Measurements from ENCODE around the gene POLR2L.

Gene POLR2L

GRCh38 chr11:799641-800316 is 42.5 kb downstream of the POLR2L start:
- Histone ChIP-seq H3K79me2 (ENCODE audit: insufficient read depth, low read length) (peaks cover 15% of the 10 kb centered on the region; the same call in 1 of the 2 replicates), H3F3A (ENCODE audit: insufficient read depth) (peaks cover 4% of the 10 kb centered on the region; the same call in 1 of the 2 replicates), H3K9me3 (ENCODE audit: insufficient read depth, low read length) (no peaks in the 10 kb centered on the region), H3K9me2 (replicated peaks; ENCODE audit: insufficient read depth, low read length) (no peaks in the 10 kb centered on the region), H3K4me2 (ENCODE audit: low read depth, low read length, poor library complexity, severe bottlenecking) (no peak overlapping the region), H3K36me3 (ENCODE audit: low read length) (no peaks in the 10 kb centered on the region), H2AFZ (ENCODE audit: low read depth, low read length, severe bottlenecking) (no peak overlapping the region), H3K9ac (ENCODE audit: low read length) (no peak overlapping the region), H3K4me3 (ENCODE audit: insufficient read depth, low read length, poor library complexity, severe bottlenecking) (no peak overlapping the region), H3K27ac (ENCODE audit: low read depth, low read length) (no peak overlapping the region), H3K27me3 (ENCODE audit: low read length) (no peaks in the 10 kb centered on the region), H4K20me1 (ENCODE audit: low read depth, low read length) (peaks cover 2% of the 10 kb centered on the region; the same call in 1 of the 2 replicates)
- TF ChIP-seq CTCF (IDR thresholded peaks at IDR 0.05; ENCODE audit: insufficient read depth, low read length, poor library complexity, severe bottlenecking) (no peak), EZH2phosphoT487 (conservative IDR thresholded peaks at IDR 0.05; ENCODE audit: low read length) (no peak)

- peak within 1 kb of the TSS; percentile 46 for H2AFZ ChIP-seq (ENCODE audit: low read depth, low read length, severe bottlenecking)
- peak within 1 kb of the TSS; percentile 80 for H3K4me2 ChIP-seq (ENCODE audit: low read depth, low read length, poor library complexity, severe bottlenecking)
These were observed 44.1 kb downstream of the POLR2L start, which contains the start of gene SLC25A22 for GRCh38 chr11:798093-798713. SLC25A22 (minus strand) TSS chr11:798281; CDS start chr11:795006, 3,275 bp downstream.

More at GRCh38 chr11:798093-798713, 44.1 kb downstream of the POLR2L start, which contains the start of gene SLC25A22:
- peak within 1 kb of the TSS; percentile 86 for H3K27ac ChIP-seq (ENCODE audit: low read depth, low read length)
- H4K20me1 ChIP-seq (ENCODE audit: low read depth, low read length): peaks cover 2% of the 10 kb centered on the region; the same call in 1 of the 2 replicates
- H3K27me3 ChIP-seq (ENCODE audit: low read length): no peaks in the 10 kb centered on the region
- H3K79me2 ChIP-seq (ENCODE audit: insufficient read depth, low read length): peaks cover 15% of the 10 kb centered on the region; the same call in 1 of the 2 replicates
- H3K9me2 ChIP-seq (replicated peaks; ENCODE audit: insufficient read depth, low read length): no peaks in the 10 kb centered on the region
- peaks cover 4% of the 10 kb centered on the region; the same call in 1 of the 2 replicates for H3F3A ChIP-seq (ENCODE audit: insufficient read depth)
- H3K36me3 ChIP-seq (ENCODE audit: low read length): no peaks in the 10 kb centered on the region
- H3K9me3 ChIP-seq (ENCODE audit: insufficient read depth, low read length): no peaks in the 10 kb centered on the region
- TF ChIP-seq CTCF (IDR thresholded peaks at IDR 0.05; ENCODE audit: insufficient read depth, low read length, poor library complexity, severe bottlenecking) (peak; percentile 89), EZH2phosphoT487 (conservative IDR thresholded peaks at IDR 0.05; ENCODE audit: low read length) (no peak)
- peak within 1 kb of the TSS; percentile 87 for H3K4me3 ChIP-seq (ENCODE audit: insufficient read depth, low read length, poor library complexity, severe bottlenecking)
- H3K9ac ChIP-seq (ENCODE audit: low read length): peak within 1 kb of the TSS; percentile 94
